ENCODE results near the gene NPTXR.

The NPTXR gene

GRCh38 chr22:38850941-38851849 lies 7.4 kb upstream of the NPTXR start:
- DNase-seq: no peak

- no peak for DNase-seq
Measured at GRCh38 chr22:38850399-38850798, 6.6 kb upstream of the NPTXR start.

- DNase-seq: no peak
Measured at GRCh38 chr22:38849811-38850210, 6.0 kb upstream of the NPTXR start.

- DNase-seq: no peak
Measured at GRCh38 chr22:38846412-38846811, 2.6 kb upstream of the NPTXR start.

GRCh38 chr22:38845004-38845740 lies 1.3 kb upstream of the NPTXR start:
- DNase-seq: no peak

GRCh38 chr22:38844315-38845003 lies 631 bp upstream of the NPTXR start:
- DNase-seq: no peak

- no peak for DNase-seq
Measured at GRCh38 chr22:38843201-38843656, 599 bp downstream of the NPTXR start.

- DNase-seq: no peak
Measured at GRCh38 chr22:38842512-38843200, 1.2 kb downstream of the NPTXR start.

- no peak for DNase-seq
Measured at GRCh38 chr22:38841635-38842034, 2.2 kb downstream of the NPTXR start.

GRCh38 chr22:38841211-38841610 lies 2.6 kb downstream of the NPTXR start:
- DNase-seq: no peak

- no peak for DNase-seq
Measured at GRCh38 chr22:38840129-38840528, 3.7 kb downstream of the NPTXR start.

GRCh38 chr22:38839686-38840085 lies 4.1 kb downstream of the NPTXR start:
- no peak for DNase-seq

GRCh38 chr22:38837414-38837928 lies 6.4 kb downstream of the NPTXR start:
- DNase-seq: no peak

GRCh38 chr22:38835888-38836301 lies 7.9 kb downstream of the NPTXR start:
- DNase-seq: no peak

- no peak for DNase-seq
Measured at GRCh38 chr22:38834991-38835390, 8.8 kb downstream of the NPTXR start.

- DNase-seq: no peak
Measured at GRCh38 chr22:38834215-38834953, 9.4 kb downstream of the NPTXR start.

GRCh38 chr22:38833061-38833460 lies 10.8 kb downstream of the NPTXR start:
- no peak for DNase-seq

- DNase-seq: no peak
Measured at GRCh38 chr22:38832005-38832978, 11.5 kb downstream of the NPTXR start.

GRCh38 chr22:38831166-38831945 lies 12.5 kb downstream of the NPTXR start:
- DNase-seq: no peak

- DNase-seq: no peak
Measured at GRCh38 chr22:38830845-38831108, 13.1 kb downstream of the NPTXR start.

Data from NCI-H1048 (cell line).